Stimulated activated CD4-positive, alpha-beta T cell treated with anti-CD3 and anti-CD28 coated beads, Interleukin-15, amount 100 ng/mL, for 24 hours (primary cell): Measurements from ENCODE around the gene ATP9B.

Source experiments
- DNase-seq: peaks from one replicate; pipeline ENCODE4 v3.0.0-alpha.2; 2020

Gene ATP9B

GRCh38 chr18:79420033-79420745, 351.0 kb downstream of the ATP9B start:
- no peak for DNase-seq

- DNase-seq: no peak
Measured at GRCh38 chr18:79421275-79421857, 352.2 kb downstream of the ATP9B start.

DNA sequence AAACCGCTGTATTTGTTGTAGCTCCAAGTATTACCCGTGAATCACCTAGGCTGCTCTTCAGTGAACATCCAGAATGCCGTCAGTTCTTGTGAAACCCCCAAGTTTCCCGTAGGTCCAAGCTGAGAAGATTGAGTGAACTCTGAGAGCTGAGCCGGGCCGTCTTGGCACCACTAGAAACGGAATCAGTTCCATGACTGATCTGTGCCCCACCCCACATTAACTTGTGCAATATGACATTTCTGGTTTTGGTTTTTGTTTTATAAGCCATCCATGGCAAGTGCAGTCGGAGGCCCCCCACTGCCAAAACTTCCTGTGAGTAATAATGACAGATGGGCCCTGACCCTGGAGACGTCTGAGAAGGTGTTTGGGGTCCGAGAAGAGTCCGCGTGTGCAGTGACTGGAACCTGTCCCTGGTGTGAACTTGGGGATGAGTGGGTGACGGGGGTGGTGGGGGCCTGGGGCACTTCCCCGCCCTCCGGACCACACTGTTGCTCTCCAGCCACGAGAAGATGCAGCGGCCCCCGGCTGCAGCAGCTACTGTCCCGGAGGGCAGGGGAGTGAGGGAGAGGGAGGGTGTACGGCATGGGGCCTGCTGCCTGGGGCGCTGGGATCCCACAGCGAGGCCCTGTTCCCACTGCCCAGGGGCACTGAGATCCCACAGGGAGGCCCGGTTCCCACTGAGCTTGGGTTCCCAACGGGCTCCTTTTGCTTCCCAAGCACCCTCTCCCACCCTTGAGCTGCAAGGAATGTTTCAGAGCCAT, 353.0 kb downstream of the ATP9B start:
- no peak for DNase-seq

- no peak for DNase-seq
Measured at GRCh38 chr18:79422783-79423165, 353.6 kb downstream of the ATP9B start.

DNA sequence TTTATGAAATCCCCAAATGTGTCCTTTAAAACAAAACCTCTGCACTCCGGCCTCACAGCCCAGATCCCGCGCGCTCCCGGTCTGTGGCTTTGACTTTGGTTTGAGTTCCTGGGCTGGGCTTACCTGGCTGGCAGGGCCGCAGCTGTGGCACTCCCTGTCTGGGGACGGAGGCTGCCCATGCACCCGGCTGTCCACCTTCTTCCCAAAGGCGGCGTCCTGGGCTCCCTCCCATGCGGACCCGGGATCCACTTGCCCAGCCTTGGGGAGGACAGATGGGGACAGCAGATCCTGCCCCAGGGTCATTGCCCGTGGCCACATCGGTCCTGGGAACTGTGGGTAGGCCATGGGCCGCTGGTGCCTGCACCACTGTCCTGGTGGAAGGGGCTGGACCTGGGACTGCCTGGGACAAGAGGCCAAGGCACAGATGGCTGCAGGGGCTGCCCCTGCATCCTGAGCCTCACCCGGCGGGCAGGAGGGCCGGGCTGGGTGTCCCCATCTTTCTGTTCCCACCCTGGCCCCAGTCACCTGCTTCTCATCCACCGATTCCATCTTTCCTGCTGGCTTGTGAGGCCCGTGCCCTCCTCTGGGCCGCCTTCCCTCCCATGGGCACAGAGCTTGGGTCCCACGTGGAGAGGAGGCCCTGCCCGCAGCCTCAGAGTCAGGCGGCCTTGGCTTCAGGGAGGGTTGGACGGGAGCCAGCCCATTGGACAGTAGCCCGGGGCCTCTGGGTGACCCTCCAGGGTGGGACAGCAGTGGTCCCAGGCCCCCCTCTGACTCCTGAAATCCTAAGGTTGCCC, 354.2 kb downstream of the ATP9B start:
- no peak for DNase-seq

GRCh38 chr18:79424008-79424565, 354.9 kb downstream of the ATP9B start:
- no peak for DNase-seq

GRCh38 chr18:79424880-79425568, 355.8 kb downstream of the ATP9B start:
- DNase-seq: no peak

GRCh38 chr18:79425569-79425886, 356.3 kb downstream of the ATP9B start:
- no peak for DNase-seq

DNA sequence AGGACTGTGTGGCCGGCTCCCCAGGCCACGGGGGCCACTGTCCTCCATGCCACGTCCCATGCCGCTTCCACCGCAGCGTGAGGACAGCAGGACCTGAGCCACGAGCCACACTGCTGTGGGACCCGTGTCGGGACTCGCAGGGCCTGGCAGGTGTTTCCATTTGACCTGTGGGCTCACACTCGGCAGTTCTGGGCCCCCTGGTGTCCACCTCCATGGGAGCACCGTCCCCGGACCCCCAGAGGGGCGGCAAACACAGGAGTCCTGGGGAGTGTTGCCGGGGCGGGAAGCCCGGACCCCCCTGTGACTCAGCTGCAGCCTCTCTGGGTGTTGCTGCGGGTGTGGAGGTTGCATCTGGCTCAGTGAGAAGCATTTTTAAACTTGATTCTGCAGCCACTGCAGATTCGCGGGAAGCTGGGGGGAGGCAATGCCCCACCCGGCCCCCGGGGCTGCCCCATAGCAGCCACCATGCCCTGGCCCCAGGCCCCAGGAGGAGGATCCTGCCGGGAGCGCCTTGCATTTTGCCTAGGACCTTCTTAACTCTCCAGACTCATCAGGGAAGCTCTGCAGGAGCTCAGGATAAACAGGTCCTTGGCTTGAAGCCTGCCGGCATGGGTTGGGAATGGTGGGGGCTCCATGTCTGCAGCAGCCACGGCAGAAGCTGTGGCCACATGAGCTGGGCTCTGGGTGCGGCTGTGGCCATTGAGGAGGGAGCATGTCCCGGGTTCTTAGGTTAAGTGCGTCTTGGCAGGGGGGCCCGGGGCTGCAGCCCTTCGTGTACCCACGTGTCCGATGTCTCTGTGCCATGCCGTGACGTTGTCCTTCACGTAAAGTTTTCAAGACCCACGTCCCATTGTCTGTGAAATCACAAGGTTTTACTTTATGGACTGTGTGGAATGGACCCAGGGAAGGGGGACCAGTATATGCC, 357.4 kb downstream of the ATP9B start:
- no peak for DNase-seq

GRCh38 chr18:79427368-79428225, 358.4 kb downstream of the ATP9B start:
- DNase-seq: no peak
